NCI-H1092 (cell line): Measurements from ENCODE around the gene PAK4.

ENCODE experiments used
- DNase-seq: peaks from one replicate; lab custom pipeline; 2025; lab: John Stamatoyannopoulos, UW

PAK4 gene

DNA sequence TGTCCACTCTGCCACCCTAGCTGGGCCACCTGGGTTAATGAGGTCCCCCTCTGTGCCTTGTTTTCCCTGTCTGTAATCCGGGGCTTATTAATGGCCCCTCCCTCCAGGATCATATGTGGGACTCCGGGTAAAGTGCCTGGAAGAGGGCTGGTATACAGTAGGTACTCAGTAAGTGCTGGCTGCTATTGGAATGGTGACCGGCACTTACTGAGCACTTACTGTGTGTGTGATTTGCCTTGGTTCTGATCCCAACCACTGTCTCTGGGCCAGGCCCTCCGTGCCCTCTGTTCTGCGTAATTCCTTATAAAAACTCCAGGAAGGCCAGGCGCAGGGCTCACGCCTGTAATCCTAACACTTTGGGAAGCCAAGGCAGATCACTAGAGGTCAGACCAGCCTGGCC is 40.3 kb downstream of the PAK4 start:
- DNase-seq = no peak

DNA sequence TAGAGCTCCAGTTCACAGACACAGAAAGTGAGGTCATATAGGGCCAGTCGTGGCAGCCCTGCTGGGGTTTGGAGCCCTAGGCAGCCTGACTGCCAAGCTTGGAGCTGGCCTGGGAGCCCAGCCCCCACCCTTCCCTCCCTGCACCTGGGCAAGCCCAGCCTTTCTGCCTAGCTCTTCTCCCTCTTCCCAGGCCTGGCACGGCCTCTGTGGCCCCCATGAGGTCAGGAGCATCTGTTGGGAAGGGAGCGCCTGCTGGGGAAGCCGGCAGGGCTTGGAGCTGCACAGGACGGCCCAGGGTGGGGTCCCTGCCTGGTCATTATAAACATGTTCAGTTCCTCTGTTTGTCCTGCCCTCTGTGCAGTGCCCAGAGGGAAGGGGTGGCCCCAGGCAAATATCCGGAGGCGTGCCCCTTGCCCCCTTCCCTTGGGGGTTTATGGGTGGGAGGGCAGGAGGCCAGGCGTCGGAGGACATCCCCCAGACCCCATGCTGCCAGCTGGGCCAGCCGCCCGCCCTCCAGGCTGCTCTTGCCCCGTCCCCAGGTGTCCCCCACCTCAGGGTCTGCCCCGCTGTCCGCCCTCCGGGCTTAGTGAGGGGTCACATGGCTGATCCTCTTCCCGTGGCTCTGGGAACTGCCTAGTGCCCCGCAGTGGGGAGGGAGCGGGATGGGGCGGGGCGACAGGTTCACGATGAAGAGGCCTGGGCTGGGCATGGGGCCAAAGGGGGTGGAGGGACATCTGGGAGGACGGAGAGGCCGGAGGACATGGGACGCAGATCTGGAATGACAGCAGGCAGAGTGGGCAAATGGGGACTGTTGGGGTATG is 41.2 kb downstream of the PAK4 start:
- DNase-seq = no peak

DNA sequence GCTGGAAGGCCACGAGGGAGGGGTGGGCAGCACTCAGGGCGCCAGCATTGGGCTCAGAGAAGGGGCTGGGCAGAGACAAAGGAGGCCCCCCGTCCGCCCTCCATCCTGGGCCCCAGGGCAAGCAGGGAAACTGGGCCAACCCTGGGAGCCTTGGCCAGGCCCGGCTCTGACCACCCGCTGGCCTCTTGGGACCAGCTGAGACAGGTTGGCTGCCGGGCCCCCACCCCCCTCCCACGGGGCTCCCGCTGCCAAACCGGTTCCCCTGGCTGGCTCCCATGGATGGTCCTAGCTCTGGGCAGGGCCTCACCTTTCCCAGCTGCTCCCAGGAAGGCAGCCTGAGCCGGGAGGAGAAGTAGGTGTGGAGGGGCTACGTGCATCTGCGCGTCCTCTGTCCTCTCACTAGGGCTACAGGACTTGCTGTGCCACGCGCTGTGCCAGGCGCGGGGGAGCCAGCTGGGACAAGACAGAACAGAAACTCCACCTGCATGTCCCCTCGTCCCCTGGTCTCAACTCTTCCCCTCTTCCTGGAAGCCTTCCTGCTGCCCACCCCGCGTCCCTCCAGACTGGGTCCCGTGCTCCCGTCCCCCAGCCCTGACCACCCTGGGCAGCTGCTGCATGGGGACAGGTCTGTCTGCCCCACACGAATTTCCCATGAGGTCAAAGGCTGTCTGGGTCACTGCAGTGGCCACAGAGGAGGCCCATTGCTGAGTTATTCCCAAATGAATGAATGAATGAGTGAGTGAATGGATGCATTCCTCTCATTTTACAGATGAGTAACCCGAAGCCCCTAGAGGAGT is 42.1 kb downstream of the PAK4 start:
- DNase-seq = no peak

DNA sequence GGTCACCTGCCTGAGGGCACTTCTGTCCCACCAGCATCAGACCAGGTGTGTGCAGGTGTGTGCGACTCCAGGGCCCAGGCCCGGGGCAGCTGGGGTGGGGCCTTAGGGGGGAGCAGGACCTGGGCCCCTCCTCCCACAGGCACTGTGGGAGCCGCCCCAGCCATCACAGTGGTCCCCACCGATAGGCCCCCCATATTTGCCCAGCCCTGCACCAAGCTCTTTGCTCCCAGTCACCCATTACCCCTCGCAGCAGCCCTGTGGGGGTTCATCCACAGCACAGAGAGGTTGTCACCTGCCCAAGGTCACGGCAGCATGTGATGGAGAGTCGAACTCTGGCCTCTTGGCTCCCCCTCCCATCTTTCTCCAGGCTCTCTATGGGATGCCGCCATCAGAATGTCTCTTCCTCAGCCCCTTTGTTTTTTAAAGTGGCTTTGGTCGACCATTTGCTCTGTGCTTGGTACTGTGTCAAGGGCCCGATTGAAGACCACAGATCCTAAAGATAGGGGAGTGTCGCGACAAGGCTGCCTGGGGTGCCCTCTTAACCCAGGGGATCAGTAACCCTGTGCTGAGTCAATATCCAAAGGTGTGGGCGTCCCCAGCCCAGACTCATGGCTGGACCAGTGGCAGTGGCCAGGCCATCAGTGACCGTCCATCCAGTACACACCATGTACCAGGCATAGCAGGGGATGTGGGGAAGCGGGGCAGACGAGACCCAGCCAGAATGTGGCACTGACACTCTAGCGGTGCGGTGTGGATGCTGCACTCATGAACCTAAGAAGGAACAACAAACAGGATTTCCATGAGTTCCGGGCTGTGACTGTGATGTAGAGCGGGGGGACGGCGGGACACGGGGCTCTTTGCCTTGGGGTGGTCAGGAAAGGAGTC is 42.9 kb downstream of the PAK4 start:
- no peak for DNase-seq

DNA sequence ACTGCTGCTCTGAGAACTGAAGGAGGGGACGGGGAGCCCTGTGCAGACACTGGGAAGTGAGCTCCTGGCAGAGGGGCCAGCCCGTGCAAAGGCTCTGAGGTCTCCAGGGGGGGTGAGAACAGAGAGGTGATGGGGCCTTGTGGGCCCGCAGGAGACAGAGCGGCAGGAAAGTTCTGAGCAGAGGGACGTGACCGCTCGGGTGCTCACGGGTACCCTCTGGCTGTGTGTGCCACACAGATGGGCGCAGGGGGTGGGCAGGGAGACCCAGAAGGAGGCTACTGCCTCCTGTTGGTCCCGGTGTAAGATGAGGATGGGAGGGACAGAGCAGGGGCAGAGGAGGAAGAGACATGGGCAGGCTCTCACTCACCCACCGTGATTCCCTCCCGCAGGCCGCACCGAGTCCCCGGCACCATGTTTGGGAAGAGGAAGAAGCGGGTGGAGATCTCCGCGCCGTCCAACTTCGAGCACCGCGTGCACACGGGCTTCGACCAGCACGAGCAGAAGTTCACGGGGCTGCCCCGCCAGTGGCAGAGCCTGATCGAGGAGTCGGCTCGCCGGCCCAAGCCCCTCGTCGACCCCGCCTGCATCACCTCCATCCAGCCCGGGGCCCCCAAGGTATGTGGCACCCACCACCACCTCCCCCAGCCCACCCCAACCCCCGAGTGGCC is 43.7 kb downstream of the PAK4 start:
- no peak for DNase-seq

DNA sequence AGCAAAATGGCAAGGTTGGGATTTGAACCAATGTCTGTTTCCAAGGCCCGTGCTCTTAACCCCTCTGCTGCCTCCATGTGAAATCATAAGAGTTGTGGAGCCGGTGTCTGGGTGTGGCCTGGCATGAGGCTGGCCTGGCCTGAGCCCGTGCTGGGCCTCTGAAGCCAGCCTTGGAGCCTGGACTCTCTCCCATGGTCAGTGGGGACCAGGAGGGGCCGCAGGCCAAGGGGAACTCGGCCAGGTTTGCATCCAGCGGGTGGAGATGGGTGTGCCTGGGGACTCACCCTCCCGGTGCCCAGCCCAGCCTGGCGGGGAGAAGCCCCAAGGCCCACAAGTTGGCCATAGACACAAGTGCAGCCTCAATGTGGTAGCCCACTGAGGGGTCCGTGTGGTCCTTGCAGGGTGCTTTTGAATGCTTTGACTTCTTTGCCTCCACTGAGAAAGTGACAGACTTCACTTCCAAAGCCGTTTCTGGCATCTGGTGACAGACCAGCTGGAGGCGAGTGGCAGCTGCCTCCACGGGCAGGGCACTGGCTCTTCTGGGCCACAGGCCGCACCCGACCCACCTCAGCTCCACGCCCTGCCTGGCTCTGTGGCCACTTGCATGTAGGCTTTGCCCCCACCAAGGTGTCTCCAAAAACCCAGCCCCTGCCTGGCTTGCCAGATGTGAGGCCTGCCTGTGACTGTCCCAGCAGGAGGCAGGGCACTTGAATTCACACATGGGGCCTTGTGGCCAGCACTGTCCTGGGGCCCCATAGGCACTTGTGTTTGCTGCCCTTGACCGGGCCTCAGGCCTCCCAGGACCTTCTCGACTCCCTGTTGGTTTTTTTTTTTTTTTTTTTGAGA is 45.0 kb downstream of the PAK4 start:
- no peak for DNase-seq

DNA sequence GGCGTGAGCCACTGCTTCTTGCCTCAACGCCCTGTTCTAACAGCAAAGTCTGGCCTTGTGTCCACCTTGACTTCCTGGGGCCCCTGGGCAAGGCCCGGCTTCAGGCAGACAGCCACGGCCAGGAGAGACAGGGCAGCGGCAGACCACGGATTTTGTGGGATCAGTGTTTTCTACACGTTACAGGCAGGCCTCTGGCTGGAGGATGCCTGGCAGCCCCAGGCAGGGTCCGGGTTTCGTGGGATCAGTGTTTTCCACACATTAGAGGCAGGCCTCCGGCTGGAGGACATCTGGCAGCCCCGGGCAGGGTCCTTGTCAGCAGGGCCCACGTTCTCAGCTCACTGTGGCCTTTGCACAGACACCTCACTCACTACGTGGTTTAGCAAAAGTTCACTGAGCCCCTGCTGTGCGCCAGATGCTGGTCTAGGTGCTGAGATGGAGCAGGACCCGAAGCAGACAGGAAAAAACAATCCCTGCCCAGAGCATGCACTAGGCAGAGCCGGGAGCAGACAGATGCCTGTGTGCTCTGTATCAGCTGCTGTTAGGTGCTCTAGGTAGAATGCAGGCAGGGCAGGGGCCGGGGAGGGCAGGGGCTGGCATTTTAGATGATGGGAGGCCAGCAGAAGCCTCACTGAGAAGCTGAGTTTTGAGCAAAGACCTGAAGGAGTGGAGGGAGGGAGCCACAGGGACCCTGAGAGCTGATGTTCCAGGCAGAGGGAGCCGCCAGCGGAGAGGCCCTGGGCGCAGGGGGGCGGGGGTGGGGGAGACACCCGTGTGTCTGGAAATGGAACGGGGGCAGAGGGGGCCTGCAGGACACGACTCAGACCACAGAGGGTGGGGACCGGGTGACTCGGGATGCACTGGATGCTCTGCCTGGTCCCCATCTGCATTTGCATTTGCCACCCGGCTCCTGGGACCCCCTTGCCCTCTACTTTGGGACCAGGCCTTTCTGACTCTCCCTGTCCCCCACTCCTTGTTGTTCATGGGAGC is 46.2 kb downstream of the PAK4 start:
- DNase-seq = no peak

DNA sequence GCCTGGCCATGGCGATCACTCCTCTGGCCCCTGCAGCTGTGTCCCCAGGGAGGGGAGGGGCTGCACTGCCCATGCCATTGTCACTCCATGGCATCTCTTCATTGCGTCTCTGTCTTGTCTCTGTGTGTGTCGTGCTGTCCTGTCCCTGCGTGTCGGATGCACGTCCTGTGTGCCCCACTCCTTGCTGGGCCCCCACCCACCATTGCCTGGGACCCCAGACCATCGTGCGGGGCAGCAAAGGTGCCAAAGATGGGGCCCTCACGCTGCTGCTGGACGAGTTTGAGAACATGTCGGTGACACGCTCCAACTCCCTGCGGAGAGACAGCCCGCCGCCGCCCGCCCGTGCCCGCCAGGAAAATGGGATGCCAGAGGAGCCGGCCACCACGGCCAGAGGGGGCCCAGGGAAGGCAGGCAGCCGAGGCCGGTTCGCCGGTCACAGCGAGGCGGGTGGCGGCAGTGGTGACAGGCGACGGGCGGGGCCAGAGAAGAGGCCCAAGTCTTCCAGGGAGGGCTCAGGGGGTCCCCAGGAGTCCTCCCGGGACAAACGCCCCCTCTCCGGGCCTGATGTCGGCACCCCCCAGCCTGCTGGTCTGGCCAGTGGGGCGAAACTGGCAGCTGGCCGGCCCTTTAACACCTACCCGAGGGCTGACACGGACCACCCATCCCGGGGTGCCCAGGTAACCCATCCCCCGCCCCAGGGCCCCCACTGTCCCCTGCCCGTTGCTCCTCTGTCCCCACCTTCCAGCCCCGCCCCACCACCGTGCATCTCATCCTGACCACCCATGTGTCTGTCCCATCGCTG is 47.3 kb downstream of the PAK4 start:
- no peak for DNase-seq

DNA sequence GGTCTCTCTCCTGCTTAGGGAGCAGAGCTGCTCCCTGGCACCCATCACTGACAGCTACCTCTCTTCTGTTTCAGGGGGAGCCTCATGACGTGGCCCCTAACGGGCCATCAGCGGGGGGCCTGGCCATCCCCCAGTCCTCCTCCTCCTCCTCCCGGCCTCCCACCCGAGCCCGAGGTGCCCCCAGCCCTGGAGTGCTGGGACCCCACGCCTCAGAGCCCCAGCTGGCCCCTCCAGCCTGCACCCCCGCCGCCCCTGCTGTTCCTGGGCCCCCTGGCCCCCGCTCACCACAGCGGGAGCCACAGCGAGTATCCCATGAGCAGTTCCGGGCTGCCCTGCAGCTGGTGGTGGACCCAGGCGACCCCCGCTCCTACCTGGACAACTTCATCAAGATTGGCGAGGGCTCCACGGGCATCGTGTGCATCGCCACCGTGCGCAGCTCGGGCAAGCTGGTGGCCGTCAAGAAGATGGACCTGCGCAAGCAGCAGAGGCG is 48.0 kb downstream of the PAK4 start:
- DNase-seq = no peak

DNA sequence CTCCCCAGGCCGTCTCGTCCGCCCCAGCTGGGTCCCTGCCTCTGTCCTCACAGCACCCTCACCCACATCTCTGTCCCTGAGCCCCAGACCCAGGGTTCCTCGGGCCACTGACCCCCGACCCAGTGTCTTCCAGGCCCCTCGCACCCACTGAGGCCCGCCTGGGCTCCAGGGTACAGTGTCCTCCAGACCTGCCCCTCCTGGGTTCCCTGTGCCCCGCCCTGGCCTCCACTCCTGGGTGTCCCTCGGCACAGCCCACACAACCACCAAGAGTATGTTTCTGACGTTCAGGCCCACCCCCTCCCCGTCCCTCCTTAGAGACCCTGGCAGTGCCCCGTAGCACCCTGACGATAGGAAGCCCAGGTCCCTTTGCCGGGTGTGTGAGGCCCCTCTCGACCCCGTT is 48.6 kb downstream of the PAK4 start:
- no peak for DNase-seq

DNA sequence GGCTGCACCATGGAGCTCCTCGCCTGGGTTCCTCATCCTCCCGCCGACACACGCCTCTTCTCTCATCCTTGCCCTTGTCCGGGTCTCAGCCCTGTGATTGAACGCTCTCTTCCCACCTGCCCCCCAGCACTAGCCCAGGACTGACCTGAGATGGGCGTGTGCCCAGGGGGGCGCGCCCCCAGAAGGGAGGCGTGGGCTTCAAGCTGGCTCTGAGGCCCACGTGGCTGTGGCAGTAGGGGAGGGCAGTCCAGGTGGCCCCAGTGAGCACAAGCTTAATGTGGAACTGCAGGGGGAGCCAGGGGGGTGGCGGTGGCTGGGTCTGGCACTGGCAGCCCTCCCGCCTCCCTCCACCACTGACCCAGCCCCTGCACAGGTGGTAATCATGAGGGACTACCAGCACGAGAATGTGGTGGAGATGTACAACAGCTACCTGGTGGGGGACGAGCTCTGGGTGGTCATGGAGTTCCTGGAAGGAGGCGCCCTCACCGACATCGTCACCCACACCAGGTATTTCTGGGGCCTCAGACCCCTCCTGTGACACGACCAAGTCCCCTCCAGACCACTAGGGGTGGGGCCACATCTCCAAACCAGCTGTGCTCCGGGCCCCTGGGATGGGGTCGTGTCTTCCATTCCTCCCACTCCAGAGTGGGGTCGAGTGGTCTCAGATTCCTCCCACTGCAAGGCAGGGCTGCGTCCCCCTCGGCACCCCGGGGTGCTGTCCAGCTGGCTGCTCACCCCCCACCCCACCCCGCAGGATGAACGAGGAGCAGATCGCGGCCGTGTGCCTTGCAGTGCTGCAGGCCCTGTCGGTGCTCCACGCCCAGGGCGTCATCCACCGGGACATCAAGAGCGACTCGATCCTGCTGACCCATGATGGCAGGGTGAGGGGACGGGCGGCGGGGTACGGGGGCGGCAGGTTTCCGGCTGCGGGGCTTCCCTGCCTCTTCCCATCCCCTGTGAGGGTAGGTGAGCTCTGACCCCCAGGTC is 49.3 kb downstream of the PAK4 start:
- no peak for DNase-seq

DNA sequence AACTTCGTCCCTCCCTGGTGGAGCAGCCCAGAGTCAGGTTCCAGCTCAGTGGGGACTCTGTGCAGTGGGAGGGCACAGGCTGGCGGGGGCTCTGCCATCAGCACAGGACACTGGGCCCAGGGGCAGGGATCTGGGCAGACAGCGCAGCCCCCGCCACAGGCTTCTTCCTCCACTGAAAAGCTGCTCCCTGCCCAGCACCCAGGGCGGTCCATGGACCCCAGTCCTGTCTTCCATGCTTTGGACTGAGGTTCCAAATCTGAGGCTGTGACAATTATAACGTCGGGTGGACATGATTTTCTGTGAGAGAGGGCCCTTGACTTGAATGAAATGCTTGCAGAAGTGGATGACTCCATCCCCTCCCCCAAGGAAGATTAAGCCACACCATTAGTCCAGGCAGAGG is 50.0 kb downstream of the PAK4 start:
- DNase-seq = no peak

DNA sequence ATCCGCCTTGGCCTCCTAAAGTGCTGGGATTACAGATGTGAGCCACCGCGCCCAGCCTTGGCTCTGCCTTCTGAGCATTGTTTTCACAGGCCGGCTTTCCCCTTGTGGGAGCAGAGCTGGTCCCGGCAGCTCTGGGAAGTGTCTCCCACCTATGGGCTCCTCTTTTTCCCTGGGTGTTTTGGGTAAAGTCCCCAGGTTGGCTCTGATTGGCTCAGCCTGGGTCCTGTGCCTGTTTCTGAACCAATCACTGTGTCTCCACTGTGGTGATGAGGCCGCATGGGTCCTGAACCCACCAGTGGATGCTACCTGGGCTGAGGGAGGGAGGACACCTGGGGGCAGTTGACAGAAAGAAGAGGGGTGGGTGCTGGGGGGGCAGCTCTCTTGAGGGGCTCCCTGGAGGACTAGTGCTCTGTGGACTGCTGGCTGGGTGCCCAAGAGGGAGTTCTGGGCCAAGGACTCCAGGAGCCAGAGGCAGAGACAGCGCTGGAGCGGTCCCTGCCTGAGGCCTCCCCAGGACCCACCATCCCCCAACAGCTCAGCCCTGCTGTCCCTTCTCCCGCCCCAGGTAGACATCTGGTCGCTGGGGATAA is 51.6 kb downstream of the PAK4 start:
- no peak for DNase-seq

DNA sequence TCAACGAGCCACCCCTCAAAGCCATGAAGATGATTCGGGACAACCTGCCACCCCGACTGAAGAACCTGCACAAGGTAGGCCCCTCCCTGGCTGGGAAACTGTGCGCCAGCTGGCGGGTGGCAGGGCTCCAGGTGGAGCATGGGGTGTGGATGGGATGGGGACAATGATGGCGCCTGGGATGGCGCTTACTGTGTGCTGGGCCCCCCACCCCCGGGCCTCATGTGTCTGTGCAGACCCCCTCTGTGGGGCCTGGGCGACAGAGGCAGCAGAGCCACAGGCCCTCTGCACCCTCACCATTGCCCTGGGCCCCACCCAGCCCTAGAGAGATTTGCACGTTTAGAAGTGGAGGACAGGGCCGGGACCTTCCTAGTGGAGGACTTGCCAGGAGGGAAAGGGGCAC is 52.1 kb downstream of the PAK4 start:
- DNase-seq = no peak

DNA sequence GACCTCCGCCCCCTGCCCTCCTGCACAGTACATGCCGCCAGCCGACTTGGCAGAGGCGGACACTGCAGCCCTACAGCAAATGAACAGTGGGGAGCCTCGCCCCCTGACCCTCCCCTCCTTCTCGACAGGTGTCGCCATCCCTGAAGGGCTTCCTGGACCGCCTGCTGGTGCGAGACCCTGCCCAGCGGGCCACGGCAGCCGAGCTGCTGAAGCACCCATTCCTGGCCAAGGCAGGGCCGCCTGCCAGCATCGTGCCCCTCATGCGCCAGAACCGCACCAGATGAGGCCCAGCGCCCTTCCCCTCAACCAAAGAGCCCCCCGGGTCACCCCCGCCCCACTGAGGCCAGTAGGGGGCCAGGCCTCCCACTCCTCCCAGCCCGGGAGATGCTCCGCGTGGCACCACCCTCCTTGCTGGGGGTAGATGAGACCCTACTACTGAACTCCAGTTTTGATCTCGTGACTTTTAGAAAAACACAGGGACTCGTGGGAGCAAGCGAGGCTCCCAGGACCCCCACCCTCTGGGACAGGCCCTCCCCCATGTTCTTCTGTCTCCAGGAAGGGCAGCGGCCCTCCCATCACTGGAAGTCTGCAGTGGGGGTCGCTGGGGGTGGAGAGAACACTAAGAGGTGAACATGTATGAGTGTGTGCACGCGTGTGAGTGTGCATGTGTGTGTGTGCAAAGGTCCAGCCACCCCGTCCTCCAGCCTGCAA is 52.9 kb downstream of the PAK4 start:
- DNase-seq = no peak

DNA sequence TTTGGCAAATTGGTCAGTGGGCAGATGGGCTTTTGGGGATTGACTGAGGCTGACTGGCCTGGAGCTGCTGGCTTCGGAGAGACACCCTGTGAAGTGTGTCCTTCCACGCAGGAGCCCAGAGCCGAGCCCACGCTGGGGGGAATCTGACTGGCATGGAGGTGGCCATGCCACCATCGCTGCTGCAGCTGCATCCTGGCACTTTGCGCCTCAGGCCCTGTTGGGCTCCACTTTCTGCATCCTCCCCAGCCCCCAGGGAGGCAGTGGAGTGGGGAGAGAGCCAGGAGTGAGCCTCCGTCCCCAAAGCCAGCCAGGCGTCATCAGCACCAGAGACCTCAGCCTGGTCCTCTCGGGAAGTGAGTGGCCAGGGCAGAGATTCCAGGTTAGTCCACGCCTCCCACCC is 54.2 kb downstream of the PAK4 start:
- DNase-seq = no peak
